ENCODE results near the gene STXBP3. TPM values are rescaled to one million over a fixed set of nuclear protein-coding genes. Genes with fewer than 3 reads are reported as not detected.

STXBP3 gene
- total RNA-seq, 4 donors from 2014 or later, result 29.5 to 166 (median 64.1) TPM

GRCh38 chr1:108715932-108716331, 30.5 kb upstream of the STXBP3 start:
- no peaks in the 10 kb centered on the region for H3K36me3 ChIP-seq
- TF ChIP-seq POLR2A (IDR thresholded peaks at IDR 0.05) (no peak), CTCF (IDR thresholded peaks at IDR 0.05) (no peak)
- H3K4me1 ChIP-seq, result no peaks in the 10 kb centered on the region
- intact Hi-C loops (cut with DNase I; ENCODE audit: low total_unique reads), result no loop called here
- no peaks in the 10 kb centered on the region for H3K9me3 ChIP-seq
- H3K4me3 ChIP-seq, result no peak overlapping the region
- no peaks in the 10 kb centered on the region for H3K27me3 ChIP-seq
- H3K27ac ChIP-seq, result no peak overlapping the region
- DNase-seq, result no peak

GRCh38 chr1:108716437-108717230, 29.8 kb upstream of the STXBP3 start:
- H3K4me1 ChIP-seq, result no peaks in the 10 kb centered on the region
- no peaks in the 10 kb centered on the region for H3K36me3 ChIP-seq
- DNase-seq, result no peak
- intact Hi-C loops (cut with DNase I; ENCODE audit: low total_unique reads), result no loop called here
- no peaks in the 10 kb centered on the region for H3K9me3 ChIP-seq
- H3K27ac ChIP-seq, result no peak overlapping the region
- no peak overlapping the region for H3K4me3 ChIP-seq
- TF ChIP-seq POLR2A (IDR thresholded peaks at IDR 0.05), result no peak
- no peak for TF ChIP-seq CTCF (IDR thresholded peaks at IDR 0.05)
- H3K27me3 ChIP-seq, result no peaks in the 10 kb centered on the region

GRCh38 chr1:108717774-108718316, 28.6 kb upstream of the STXBP3 start:
- no peak for DNase-seq
- intact Hi-C loops (cut with DNase I; ENCODE audit: low total_unique reads), result no loop called here
- Histone ChIP-seq H3K27me3 (no peaks in the 10 kb centered on the region), H3K4me1 (no peaks in the 10 kb centered on the region), H3K9me3 (no peaks in the 10 kb centered on the region), H3K36me3 (no peaks in the 10 kb centered on the region), H3K27ac (no peak overlapping the region), H3K4me3 (no peak overlapping the region)
- no peak for TF ChIP-seq CTCF (IDR thresholded peaks at IDR 0.05)
- TF ChIP-seq POLR2A (IDR thresholded peaks at IDR 0.05), result no peak

DNA sequence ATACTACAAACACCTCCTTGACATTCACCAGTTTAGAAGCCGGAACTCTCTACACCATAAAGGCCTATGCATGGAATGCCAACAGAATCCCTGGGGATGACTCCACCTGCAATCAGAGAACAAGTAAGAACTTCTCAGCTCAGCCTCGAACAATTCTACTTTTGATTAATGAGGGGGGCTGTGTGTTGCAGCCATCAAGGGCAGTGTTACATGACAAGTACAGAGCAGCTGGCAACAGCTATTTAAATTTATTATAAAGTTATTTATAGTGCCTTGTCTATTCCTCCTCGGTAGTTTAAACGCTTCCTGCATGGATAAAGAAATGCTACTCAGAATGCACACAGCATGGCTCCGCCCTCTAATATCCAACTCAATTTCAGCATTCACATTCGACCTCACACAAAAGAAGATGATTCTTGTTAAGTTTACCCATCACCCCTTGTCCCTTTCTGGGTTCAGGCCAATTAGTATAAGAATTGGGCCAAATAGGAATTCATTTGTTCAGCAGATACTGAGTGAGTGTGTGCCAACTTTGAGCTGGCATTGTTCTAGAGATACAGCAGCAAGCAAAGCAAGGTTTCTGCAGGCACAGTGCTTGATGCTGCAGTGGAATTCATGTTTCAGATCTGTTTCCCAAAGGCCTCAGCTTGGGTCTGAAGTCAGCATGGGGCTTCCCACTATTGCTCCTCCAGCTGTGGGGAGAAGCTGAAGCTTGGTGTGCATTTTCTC, 27.4 kb upstream of the STXBP3 start:
- Histone ChIP-seq H3K27ac (no peak overlapping the region), H3K36me3 (no peaks in the 10 kb centered on the region), H3K9me3 (no peaks in the 10 kb centered on the region), H3K27me3 (no peaks in the 10 kb centered on the region), H3K4me1 (no peaks in the 10 kb centered on the region), H3K4me3 (no peak overlapping the region)
- intact Hi-C loops (cut with DNase I; ENCODE audit: low total_unique reads), result no loop called here
- TF ChIP-seq CTCF (IDR thresholded peaks at IDR 0.05) (no peak), POLR2A (IDR thresholded peaks at IDR 0.05) (no peak)
- no peak for DNase-seq

All from uterus (tissue), 4 donors.